A172 (cell line): ENCODE data around the gene ELSPBP1. TPM values are rescaled to one million over a fixed set of nuclear protein-coding genes. Genes with fewer than 3 reads are reported as not detected.
"Not testable (repeated sequence)": the region's sequence is repeated elsewhere in the genome, so short reads cannot be mapped to it uniquely, and the experiment has no call there.

Experiments used
- DNase-seq: peaks from one replicate; pipeline ENCODE4 v3.0.0-alpha.2; 2015; ENCODE audit warnings: low spot score
- total RNA-seq: library from RNA; depleted of rRNA; stranded (reverse); fragments of >200 nt; shearing (Covaris generic); gene quantifications from 2 replicates; pipeline ENCODE4 v1.2.3, GENCODE V29; 2014; rRNA removed

Gene ELSPBP1
- total RNA-seq, 1 experiment from 2014 or later: not detected

GRCh38 chr19:48041877-48042580 is 47.6 kb downstream of the ELSPBP1 start:
- no peak for DNase-seq

GRCh38 chr19:48043675-48044258 is 49.3 kb downstream of the ELSPBP1 start, which contains the start of gene CABP5:
Gene CABP5, minus strand, starts transcription at chr19:48044079. Its CDS starts 157 bp downstream, at chr19:48043922.
- no peak for DNase-seq

GRCh38 chr19:48044561-48044960 is 50.1 kb downstream of the ELSPBP1 start:
- peak; percentile 10 for DNase-seq

DNA sequence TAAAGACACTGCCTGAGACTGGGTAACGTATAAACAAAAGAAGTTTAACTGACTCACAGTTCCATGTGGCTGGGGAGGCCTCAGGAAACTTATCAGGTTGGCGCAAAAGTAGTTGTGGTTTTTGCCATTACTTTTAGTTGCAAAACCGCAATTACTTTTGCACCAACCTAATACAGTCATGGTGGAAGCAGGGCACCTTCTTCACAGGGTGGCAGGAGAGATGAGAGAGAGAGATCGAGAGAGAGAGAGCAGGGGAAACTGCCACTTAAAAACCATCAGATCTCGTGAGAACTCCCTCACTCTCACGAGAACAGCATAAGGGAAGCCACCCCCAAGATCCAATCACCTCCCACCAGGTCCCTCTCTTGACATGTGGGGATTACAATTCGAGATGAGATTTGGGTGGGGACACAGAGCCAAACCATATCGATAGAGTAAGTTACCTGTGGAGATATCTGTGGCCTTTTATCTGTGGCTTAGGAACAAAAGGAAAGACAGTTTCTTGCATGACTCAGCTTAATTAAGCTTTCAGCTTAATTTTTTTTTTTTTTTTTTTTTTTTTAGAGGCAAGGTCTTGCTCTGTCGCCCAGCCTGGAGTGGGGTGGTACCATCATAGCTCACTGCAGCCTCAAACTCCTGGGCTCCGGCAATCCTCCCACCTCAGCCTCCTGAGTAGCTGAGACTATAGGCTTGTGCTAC is 57.1 kb downstream of the ELSPBP1 start:
- DNase-seq: no peak

DNA sequence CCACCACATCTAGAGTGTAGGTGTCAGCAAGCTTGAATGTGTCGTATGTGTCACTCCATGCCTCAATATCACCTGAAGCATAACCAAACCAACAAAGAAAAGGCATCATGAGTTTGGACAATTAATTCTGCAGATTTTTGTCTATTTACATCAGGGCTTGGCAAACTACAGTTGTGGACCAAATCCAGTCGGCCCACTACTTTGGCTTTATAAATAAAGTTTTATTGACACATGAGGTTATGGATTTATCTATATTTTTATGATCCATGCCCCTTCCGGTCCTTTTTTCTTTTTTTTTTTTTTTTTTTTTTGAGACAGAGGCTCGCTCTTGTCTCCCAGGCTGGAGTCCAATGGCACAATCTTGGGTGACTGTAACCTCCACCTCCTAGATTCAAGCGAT is 58.6 kb downstream of the ELSPBP1 start:
- DNase-seq: no peak

GRCh38 chr19:48053856-48054255 is 59.4 kb downstream of the ELSPBP1 start:
- no peak for DNase-seq

- DNase-seq: no peak
Measured at GRCh38 chr19:48059331-48059730, 64.9 kb downstream of the ELSPBP1 start.

GRCh38 chr19:48060381-48060780 is 65.9 kb downstream of the ELSPBP1 start:
- DNase-seq: no peak

DNA sequence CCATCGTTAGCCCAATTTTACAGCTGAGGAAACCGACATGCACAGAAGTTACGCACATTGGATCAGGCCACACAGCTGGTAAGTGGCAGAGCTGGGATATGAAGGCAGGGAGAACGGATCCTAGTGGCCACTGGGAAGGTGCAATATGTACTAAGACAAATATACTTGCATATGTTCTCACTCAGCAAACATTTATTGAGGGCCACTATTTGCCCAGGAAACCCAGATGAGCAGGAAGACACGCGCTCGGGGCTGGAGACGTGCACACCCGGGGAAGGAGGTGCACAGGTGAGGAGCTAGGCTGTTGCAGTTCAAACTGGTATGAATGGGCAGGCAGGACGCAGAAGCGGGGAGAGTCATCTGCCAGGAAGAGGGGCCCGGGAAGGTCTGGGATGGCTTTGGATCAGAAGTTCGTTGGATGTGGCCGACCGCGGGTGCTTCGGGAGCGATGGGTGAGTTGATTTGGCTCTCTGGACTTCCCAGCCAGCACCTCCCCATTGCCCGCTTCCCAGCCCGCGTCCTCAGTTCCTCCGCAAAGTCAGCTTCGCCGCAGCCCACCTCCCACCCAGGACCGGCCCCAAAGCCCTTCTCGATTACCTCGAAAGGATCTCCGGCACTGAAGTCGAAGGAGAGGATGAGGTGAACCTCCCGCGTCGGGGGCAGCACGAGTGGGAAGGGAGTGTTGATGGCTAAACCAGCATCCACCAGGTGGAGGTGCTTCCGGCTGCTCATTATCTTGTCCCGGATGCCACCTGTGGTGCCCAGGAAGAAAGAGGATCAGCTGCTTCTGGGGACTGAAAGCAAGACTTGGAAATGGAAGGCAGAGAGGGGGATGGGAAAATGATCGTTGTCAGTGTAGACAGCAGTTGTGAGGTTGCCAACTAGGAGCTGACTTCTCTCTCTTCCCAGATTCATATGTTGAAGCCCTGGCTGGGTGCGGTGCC is 67.2 kb downstream of the ELSPBP1 start:
- no peak for DNase-seq

DNA sequence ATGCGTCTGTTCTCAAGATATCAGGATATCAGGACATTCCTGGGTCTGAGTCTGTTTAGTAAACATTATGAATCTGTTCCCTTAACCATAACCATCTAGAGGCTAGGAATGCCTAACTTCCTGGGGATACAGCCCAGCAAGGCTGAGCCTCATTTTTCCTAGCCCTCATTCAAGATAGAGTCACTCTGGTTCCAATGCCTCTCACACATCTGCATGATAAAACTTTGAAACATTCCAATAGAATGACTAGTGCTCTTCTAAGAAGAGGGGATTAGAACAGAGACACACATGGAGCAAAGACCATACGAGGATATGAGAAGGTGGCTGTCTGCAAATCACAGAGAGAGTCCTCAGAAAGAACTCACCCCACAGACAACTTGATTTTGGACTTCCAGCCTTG is 70.1 kb downstream of the ELSPBP1 start:
- DNase-seq: no peak

- no peak for DNase-seq
Measured at GRCh38 chr19:48069435-48069834, 75.0 kb downstream of the ELSPBP1 start.

DNA sequence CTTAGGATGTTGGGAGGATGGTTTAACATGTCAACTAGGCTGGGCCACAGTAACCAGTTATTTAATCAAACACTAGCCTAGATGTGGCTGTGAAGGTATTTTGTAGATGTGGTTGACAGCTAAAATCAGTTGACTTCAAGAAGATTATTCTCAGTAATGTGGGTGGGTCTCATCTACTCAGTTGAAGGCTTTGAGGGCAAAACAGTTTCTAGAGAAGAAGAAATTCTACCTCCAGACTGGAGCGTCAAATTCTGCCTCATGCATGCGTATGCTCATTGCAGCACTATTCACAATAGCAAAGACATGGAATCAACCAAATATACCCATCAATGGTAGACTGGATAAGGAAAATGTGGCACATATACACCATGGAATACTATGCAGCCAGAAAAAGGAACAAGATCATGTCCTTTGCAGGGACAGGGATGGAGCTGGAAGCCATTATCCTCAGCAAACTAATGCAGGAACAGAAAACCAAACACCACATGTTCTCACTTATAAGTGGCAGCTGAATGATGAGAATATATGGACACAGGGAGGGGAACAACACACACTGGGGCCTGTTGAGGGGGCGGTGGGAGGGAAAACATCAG is 75.8 kb downstream of the ELSPBP1 start:
- not testable (repeated sequence) for DNase-seq

Other genes starting within 250 kb of the ELSPBP1 start
- 20.2 and 41.3 TPM in 2 replicates for gene NOP53, start 249.1 kb upstream of the ELSPBP1 start, total RNA-seq
- 152 and 179 TPM in 2 replicates for gene SELENOW, start 215.9 kb upstream of the ELSPBP1 start, total RNA-seq
- gene TPRX1, start 190.1 kb upstream of the ELSPBP1 start, total RNA-seq: not detected in 2 replicates
- gene CRX, start 172.7 kb upstream of the ELSPBP1 start, total RNA-seq: not detected in 2 replicates
- not detected in 2 replicates for gene TPRX2, start 135.4 kb upstream of the ELSPBP1 start, total RNA-seq
- gene SULT2A1, start 108.3 kb upstream of the ELSPBP1 start, total RNA-seq: not detected in 2 replicates
- not detected in 2 replicates for gene BSPH1, start 2.5 kb upstream of the ELSPBP1 start, total RNA-seq
- not detected in 2 replicates for gene CABP5, start 49.4 kb downstream of the ELSPBP1 start, total RNA-seq
- gene PLA2G4C, start 116.2 kb downstream of the ELSPBP1 start, total RNA-seq: 8.0 and 8.4 TPM in 2 replicates
- 30.1 and 35.7 TPM in 2 replicates for gene LIG1, start 175.7 kb downstream of the ELSPBP1 start, total RNA-seq
- 0.03 and 0.50 TPM in 2 replicates for gene ZSWIM9, start 176.0 kb downstream of the ELSPBP1 start, total RNA-seq